DND-41 (cell line): ENCODE measurements around the gene UBL3.

Source experiments
- ATAC-seq: fragments of 200-7000 bp; cut with Tn5 transposase; 3 replicates; pipeline ENCODE4 v1.9.1; 2021; ENCODE audit warnings: low read depth; ENCODE audit not compliant: insufficient read depth
- DNase-seq: peaks from one replicate; pipeline ENCODE4 v3.0.0-alpha.2; 2020
- H2AFZ ChIP-seq: 2 replicates; pipeline ENCODE4 v1.6.0; 2012; ENCODE audit warnings: low read depth, low read length
- H3K27ac ChIP-seq: 2 replicates; pipeline ENCODE4 v1.5.1; 2012; ENCODE audit warnings: low read length, inconsistent platforms
- H3K27me3 ChIP-seq: fragments of 200-600 bp; sonication (generic); 2 replicates; pipeline ENCODE4 v1.6.0; 2012; ENCODE audit warnings: low read length, mild to moderate bottlenecking, inconsistent platforms; ENCODE audit not compliant: insufficient read depth, poor library complexity
- H3K36me3 ChIP-seq: 2 replicates; pipeline ENCODE4 v1.5.1; 2012; ENCODE audit warnings: low read length, inconsistent platforms; ENCODE audit not compliant: insufficient read depth
- H3K4me1 ChIP-seq: 2 replicates; pipeline ENCODE4 v1.5.1; 2012; ENCODE audit warnings: mild to moderate bottlenecking, low read length; ENCODE audit not compliant: insufficient read depth
- H3K4me2 ChIP-seq: 2 replicates; pipeline ENCODE4 v1.6.0; 2012; ENCODE audit warnings: mild to moderate bottlenecking, moderate library complexity, low read length, inconsistent platforms; ENCODE audit not compliant: insufficient read depth
- H3K4me3 ChIP-seq, 2 experiments: fragments of 200-600 bp in 1 of 2; shearing (Covaris generic) in 1 of 2; 2 replicates each; pipeline ENCODE4 v1.5.1; 2012 to 2016; ENCODE audit warnings: inconsistent platforms in 2 of 2, low read length in 2 of 2, mild to moderate bottlenecking in 2 of 2, low read depth in 1 of 2, moderate library complexity in 1 of 2
- H3K79me2 ChIP-seq: 2 replicates; pipeline ENCODE4 v1.6.0; 2012; ENCODE audit warnings: low read length, inconsistent platforms; ENCODE audit not compliant: insufficient read depth
- H3K9ac ChIP-seq: 2 replicates; pipeline ENCODE4 v1.6.0; 2012; ENCODE audit warnings: low read depth, mild to moderate bottlenecking, inconsistent platforms, low read length, moderate library complexity
- H3K9me3 ChIP-seq: 2 replicates; pipeline ENCODE4 v1.5.1; 2012; ENCODE audit warnings: low read length, moderate library complexity, mild to moderate bottlenecking, inconsistent platforms; ENCODE audit not compliant: insufficient read depth, severe bottlenecking
- H4K20me1 ChIP-seq: 2 replicates; pipeline ENCODE4 v1.6.0; 2012; ENCODE audit warnings: low read length; ENCODE audit not compliant: insufficient read depth
- EZH2 ChIP-seq: IDR thresholded peaks from 3 replicates; pipeline ENCODE4 v1.6.1; 2012; ENCODE audit warnings: borderline replicate concordance, low read depth, mild to moderate bottlenecking, moderate library complexity, low read length, inconsistent platforms; ENCODE audit not compliant: severe bottlenecking
- TF ChIP-seq, protein P1 (sequence below): IDR thresholded peaks from 2 replicates; pipeline ENCODE4 v1.5.1; 2012; ENCODE audit warnings: borderline replicate concordance, low read length, moderate library complexity, mild to moderate bottlenecking; ENCODE audit not compliant: poor library complexity, severe bottlenecking; ENCODE audit errors: extremely low read depth

UBL3 gene

GRCh38 chr13:29858231-29858630, 7.8 kb upstream of the UBL3 start:
- Histone ChIP-seq H3K79me2 (no peaks in the 10 kb centered on the region), H3K4me3 (no peak overlapping the region), H3K27ac (no peak overlapping the region), H3K9ac (no peak overlapping the region), H4K20me1 (no peaks in the 10 kb centered on the region), H3K4me1 (no peaks in the 10 kb centered on the region), H3K27me3 (peaks cover 24% of the 10 kb centered on the region), H2AFZ (no peak overlapping the region), H3K36me3 (no peaks in the 10 kb centered on the region), H3K4me2 (no peak overlapping the region), H3K9me3 (no peaks in the 10 kb centered on the region)
- ATAC-seq (no peak), DNase-seq (no peak)
- TF ChIP-seq, protein P1, sequence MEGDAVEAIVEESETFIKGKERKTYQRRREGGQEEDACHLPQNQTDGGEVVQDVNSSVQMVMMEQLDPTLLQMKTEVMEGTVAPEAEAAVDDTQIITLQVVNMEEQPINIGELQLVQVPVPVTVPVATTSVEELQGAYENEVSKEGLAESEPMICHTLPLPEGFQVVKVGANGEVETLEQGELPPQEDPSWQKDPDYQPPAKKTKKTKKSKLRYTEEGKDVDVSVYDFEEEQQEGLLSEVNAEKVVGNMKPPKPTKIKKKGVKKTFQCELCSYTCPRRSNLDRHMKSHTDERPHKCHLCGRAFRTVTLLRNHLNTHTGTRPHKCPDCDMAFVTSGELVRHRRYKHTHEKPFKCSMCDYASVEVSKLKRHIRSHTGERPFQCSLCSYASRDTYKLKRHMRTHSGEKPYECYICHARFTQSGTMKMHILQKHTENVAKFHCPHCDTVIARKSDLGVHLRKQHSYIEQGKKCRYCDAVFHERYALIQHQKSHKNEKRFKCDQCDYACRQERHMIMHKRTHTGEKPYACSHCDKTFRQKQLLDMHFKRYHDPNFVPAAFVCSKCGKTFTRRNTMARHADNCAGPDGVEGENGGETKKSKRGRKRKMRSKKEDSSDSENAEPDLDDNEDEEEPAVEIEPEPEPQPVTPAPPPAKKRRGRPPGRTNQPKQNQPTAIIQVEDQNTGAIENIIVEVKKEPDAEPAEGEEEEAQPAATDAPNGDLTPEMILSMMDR, result no peak
- no peak for TF ChIP-seq EZH2

GRCh38 chr13:29857085-29857484, 6.7 kb upstream of the UBL3 start:
- Histone ChIP-seq H3K36me3 (no peaks in the 10 kb centered on the region), H3K27me3 (peaks cover 24% of the 10 kb centered on the region), H3K4me1 (no peaks in the 10 kb centered on the region), H3K79me2 (no peaks in the 10 kb centered on the region), H3K9ac (no peak overlapping the region), H3K4me3 (no peak overlapping the region), H4K20me1 (no peaks in the 10 kb centered on the region), H3K27ac (no peak overlapping the region), H3K4me2 (no peak overlapping the region), H3K9me3 (no peaks in the 10 kb centered on the region), H2AFZ (no peak overlapping the region)
- DNase-seq (no peak), ATAC-seq (no peak)
- TF ChIP-seq, protein P1, result no peak
- TF ChIP-seq EZH2, result no peak

DNA sequence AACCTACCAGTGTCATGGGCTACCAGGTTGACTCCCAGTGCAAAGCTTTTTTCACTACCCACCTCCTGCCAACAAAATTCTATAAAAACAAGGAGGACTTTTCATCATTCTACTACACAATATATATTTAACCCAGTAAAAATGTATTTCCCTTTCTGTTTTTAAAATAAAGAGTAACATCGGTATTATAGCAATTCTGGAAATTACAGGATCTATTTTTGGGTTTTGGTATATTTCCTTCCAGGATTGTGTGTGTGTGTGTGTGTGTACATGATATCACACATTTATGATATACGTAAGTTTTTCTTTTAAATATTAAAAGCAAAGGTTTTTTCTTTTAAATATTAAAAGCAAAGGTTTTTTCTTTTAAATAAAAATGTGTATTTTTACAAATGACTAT, 6.0 kb upstream of the UBL3 start:
- no peak overlapping the region for H3K4me3 ChIP-seq
- no peak overlapping the region for H3K9ac ChIP-seq
- DNase-seq, result no peak
- no peaks in the 10 kb centered on the region for H3K79me2 ChIP-seq
- peaks cover 20% of the 10 kb centered on the region for H3K27me3 ChIP-seq
- no peak for ATAC-seq
- no peak overlapping the region for H3K27ac ChIP-seq
- H4K20me1 ChIP-seq, result no peaks in the 10 kb centered on the region
- TF ChIP-seq EZH2, result no peak
- TF ChIP-seq, protein P1, result no peak
- no peaks in the 10 kb centered on the region for H3K9me3 ChIP-seq
- no peaks in the 10 kb centered on the region for H3K36me3 ChIP-seq
- H3K4me2 ChIP-seq, result no peak overlapping the region
- H2AFZ ChIP-seq, result no peak overlapping the region
- no peaks in the 10 kb centered on the region for H3K4me1 ChIP-seq

GRCh38 chr13:29855784-29856183, 5.4 kb upstream of the UBL3 start:
- H3K27me3 ChIP-seq, result peaks cover 17% of the 10 kb centered on the region
- DNase-seq (no peak), ATAC-seq (no peak)
- no peak overlapping the region for H3K27ac ChIP-seq
- H3K79me2 ChIP-seq, result no peaks in the 10 kb centered on the region
- H3K9ac ChIP-seq, result no peak overlapping the region
- TF ChIP-seq, protein P1, result no peak
- TF ChIP-seq EZH2, result no peak
- H3K36me3 ChIP-seq, result no peaks in the 10 kb centered on the region
- H4K20me1 ChIP-seq, result no peaks in the 10 kb centered on the region
- no peaks in the 10 kb centered on the region for H3K9me3 ChIP-seq
- no peaks in the 10 kb centered on the region for H3K4me1 ChIP-seq
- no peak overlapping the region for H3K4me3 ChIP-seq
- no peak overlapping the region for H2AFZ ChIP-seq
- no peak overlapping the region for H3K4me2 ChIP-seq
